GM12878 (cell line): ENCODE measurements around the gene KIAA2012.

Experiments
- ETV6 ChIP-seq, 2 experiments: fragments of 450-650 bp in 1 of 2; IDR thresholded peaks in 1 of 2; conservative IDR thresholded peaks in 1 of 2; 2 replicates each; pipeline ENCODE4 v1.6.1; 2014; ENCODE audit warnings: antibody characterized with exemption in 1 of 2, borderline replicate concordance in 1 of 2, low read depth in 1 of 2, mild to moderate bottlenecking in 1 of 2, moderate library complexity in 1 of 2
- MYC ChIP-seq: IDR thresholded peaks from 2 replicates; pipeline ENCODE4 v1.6.1; 2011; ENCODE audit warnings: mild to moderate bottlenecking, low read length, moderate library complexity, inconsistent platforms; ENCODE audit not compliant: insufficient read depth, insufficient replicate concordance, insufficient read length, severe bottlenecking
- PBX3 ChIP-seq: IDR thresholded peaks from 2 replicates; pipeline ENCODE4 v1.6.1; 2011; ENCODE audit warnings: mild to moderate bottlenecking, low read depth, low read length, moderate library complexity; ENCODE audit not compliant: insufficient replicate concordance
- YY1 ChIP-seq: IDR thresholded peaks from 2 replicates; pipeline ENCODE4 v1.6.1; 2011; ENCODE audit warnings: low read depth, mild to moderate bottlenecking, low read length

- TF ChIP-seq PBX3 (no peak), ETV6 (conservative IDR thresholded peaks at IDR 0.05 in 1 of 2, IDR thresholded peaks at IDR 0.05 in 1 of 2; ENCODE audit: borderline replicate concordance in 1 of 2, low read depth in 1 of 2) (no peak), YY1 (no peak), MYC (no peak)
Measured at GRCh38 chr2:202171241-202171825, 98.3 kb downstream of the KIAA2012 start.
